OCI-LY1 (cell line): ENCODE results near the gene PNO1.

Source experiments
- H2AFZ ChIP-seq: fragments of 200-600 bp; sonication (generic), shearing (Covaris generic); 2 replicates; pipeline ENCODE4 v1.6.0; 2014; ENCODE audit warnings: antibody characterized with exemption, mild to moderate bottlenecking, low read length
- H3F3A ChIP-seq: fragments of 200-600 bp; sonication (generic), shearing (Covaris generic); 2 replicates; pipeline ENCODE4 v1.6.0; 2014; ENCODE audit warnings: mild to moderate bottlenecking, antibody characterized with exemption, low read length, moderate library complexity; ENCODE audit not compliant: insufficient read depth
- H3K27ac ChIP-seq: fragments of 200-600 bp; sonication (generic); 2 replicates; pipeline ENCODE4 v1.5.1; 2014; ENCODE audit warnings: low read length, mixed run types, mild to moderate bottlenecking, low read depth; ENCODE audit not compliant: poor library complexity, severe bottlenecking
- H3K27me3 ChIP-seq: fragments of 200-600 bp; sonication (generic); 2 replicates; pipeline ENCODE4 v1.6.0; 2014; ENCODE audit warnings: antibody characterized with exemption, mild to moderate bottlenecking, low read length, moderate library complexity; ENCODE audit not compliant: insufficient read depth
- H3K36me3 ChIP-seq: fragments of 200-600 bp; sonication (generic); 2 replicates; pipeline ENCODE4 v1.6.1; 2014; ENCODE audit warnings: mild to moderate bottlenecking, antibody characterized with exemption, low read length, moderate library complexity, mixed read lengths; ENCODE audit not compliant: insufficient read depth
- H3K4me1 ChIP-seq: fragments of 200-600 bp; sonication (generic); 2 replicates; pipeline ENCODE4 v1.5.1; 2014; ENCODE audit warnings: mild to moderate bottlenecking, low read length, moderate library complexity; ENCODE audit not compliant: insufficient read depth, severe bottlenecking
- H3K4me2 ChIP-seq: fragments of 200-600 bp; sonication (generic), shearing (Covaris generic); 2 replicates; pipeline ENCODE4 v1.6.1; 2014; ENCODE audit warnings: low read length
- H3K4me3 ChIP-seq: fragments of 200-600 bp; sonication (generic); 2 replicates; pipeline ENCODE4 v1.5.1; 2014; ENCODE audit warnings: low read length, low read depth, mild to moderate bottlenecking, mixed read lengths; ENCODE audit not compliant: poor library complexity, severe bottlenecking
- H3K79me2 ChIP-seq: fragments of 200-600 bp; shearing (Covaris generic); 2 replicates; pipeline ENCODE4 v1.6.1; 2016; ENCODE audit warnings: mixed run types, low read length, mixed read lengths; ENCODE audit not compliant: insufficient read depth
- H3K9ac ChIP-seq: fragments of 200-600 bp; sonication (generic), shearing (Covaris generic); 2 replicates; pipeline ENCODE4 v1.6.1; 2014; ENCODE audit warnings: mild to moderate bottlenecking, low read length, mixed read lengths
- H3K9me2 ChIP-seq: fragments of 200-600 bp; sonication (generic), shearing (Covaris generic); 2 replicates; pipeline ENCODE4 v1.6.1; 2014; ENCODE audit warnings: low read depth, mild to moderate bottlenecking, low read length, mixed read lengths
- H3K9me3 ChIP-seq: fragments of 200-600 bp; shearing (Covaris generic); 2 replicates; pipeline ENCODE4 v1.6.1; 2014; ENCODE audit warnings: low read length, mixed read lengths
- H4K20me1 ChIP-seq: fragments of 200-600 bp; sonication (generic), shearing (Covaris generic); 2 replicates; pipeline ENCODE4 v1.6.0; 2016; ENCODE audit warnings: mild to moderate bottlenecking, low read length; ENCODE audit not compliant: insufficient read depth
- CTCF ChIP-seq: fragments of 200-600 bp; sonication (generic), shearing (Covaris generic); IDR thresholded peaks from 2 replicates; pipeline ENCODE4 v1.5.1; 2017; ENCODE audit warnings: mild to moderate bottlenecking, antibody characterized with exemption, low read length, moderate library complexity, mixed read lengths
- EZH2 ChIP-seq: fragments of 200-600 bp; sonication (generic), shearing (Covaris generic); IDR thresholded peaks from 2 replicates; pipeline ENCODE4 v1.8.0; 2017; ENCODE audit warnings: borderline replicate concordance, mixed run types, mild to moderate bottlenecking, antibody characterized with exemption, low read length, moderate library complexity, mixed read lengths

Gene PNO1

GRCh38 chr2:68214381-68214780 is 56.7 kb downstream of the PNO1 start:
- TF ChIP-seq CTCF (no peak), EZH2 (no peak)
- Histone ChIP-seq H3K9me3 (no peaks in the 10 kb centered on the region), H3K9me2 (no peaks in the 10 kb centered on the region), H3F3A (no peaks in the 10 kb centered on the region), H3K4me1 (peaks cover 38% of the 10 kb centered on the region), H3K9ac (no peak overlapping the region), H3K79me2 (peaks cover 96% of the 10 kb centered on the region), H2AFZ (no peak overlapping the region), H3K36me3 (peaks cover 55% of the 10 kb centered on the region), H3K27ac (peak overlapping the region; percentile 15), H3K4me2 (peak overlapping the region; percentile 14; the same call in 1 of the 2 replicates), H4K20me1 (0 out of 2 replicates have a peak, but pooled peaks cover 3% of the 10 kb centered on the region), H3K4me3 (no peak overlapping the region), H3K27me3 (no peaks in the 10 kb centered on the region)

DNA sequence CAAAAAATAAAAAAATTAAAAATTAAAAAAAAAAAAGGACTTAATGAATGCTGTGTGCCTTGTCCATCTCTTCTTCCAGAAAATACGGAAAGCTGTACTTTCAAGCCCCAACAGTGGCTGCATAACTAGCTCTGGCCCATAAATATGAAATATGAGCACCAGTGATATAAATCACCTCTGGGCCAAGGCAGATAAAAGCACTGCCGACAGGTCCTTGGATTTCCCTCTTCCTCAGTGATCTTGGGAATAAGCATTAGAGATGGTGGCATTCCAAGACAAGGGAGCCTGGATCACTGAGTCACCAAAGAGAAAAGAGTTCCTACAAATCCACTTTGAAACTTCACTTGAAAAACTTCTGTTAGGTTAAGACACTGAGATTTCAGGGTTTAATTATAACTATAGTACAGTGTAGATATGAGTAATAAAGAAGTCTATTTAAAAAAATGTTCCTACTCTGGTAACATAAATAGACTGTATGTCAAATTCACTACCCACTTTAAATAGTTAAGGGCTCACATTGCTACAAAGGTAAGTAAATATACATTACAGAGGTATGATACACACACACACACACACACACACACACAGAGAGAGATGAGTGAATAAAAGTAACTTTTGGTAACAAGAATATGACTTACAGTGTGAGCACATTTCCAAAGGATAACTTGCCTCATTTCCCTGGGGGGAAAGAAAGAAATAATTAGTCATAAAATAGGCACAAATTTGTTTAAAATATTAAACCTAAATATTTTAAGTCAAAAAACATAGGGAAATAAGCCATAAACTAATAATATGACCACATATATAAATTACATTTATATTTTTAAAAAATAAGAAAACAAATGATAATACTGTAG is 59.0 kb downstream of the PNO1 start:
- Histone ChIP-seq H3K9ac (no peak overlapping the region), H3K4me3 (no peak overlapping the region), H3F3A (no peaks in the 10 kb centered on the region), H4K20me1 (0 out of 2 replicates have a peak, but pooled peaks cover 3% of the 10 kb centered on the region), H2AFZ (no peak overlapping the region), H3K36me3 (peaks cover 61% of the 10 kb centered on the region), H3K4me2 (no peak overlapping the region), H3K4me1 (peaks cover 50% of the 10 kb centered on the region), H3K27me3 (no peaks in the 10 kb centered on the region), H3K9me3 (0 out of 2 replicates have a peak, but pooled peaks cover 6% of the 10 kb centered on the region), H3K9me2 (no peaks in the 10 kb centered on the region), H3K79me2 (peaks cover 100% of the 10 kb centered on the region), H3K27ac (no peak overlapping the region)
- TF ChIP-seq CTCF, result no peak
- no peak for TF ChIP-seq EZH2

- H2AFZ ChIP-seq, result no peak overlapping the region
- H3K9me2 ChIP-seq, result no peaks in the 10 kb centered on the region
- no peak overlapping the region for H3K9ac ChIP-seq
- H3F3A ChIP-seq, result no peaks in the 10 kb centered on the region
- 0 out of 2 replicates have a peak, but pooled peaks cover 3% of the 10 kb centered on the region for H4K20me1 ChIP-seq
- H3K4me3 ChIP-seq, result no peak overlapping the region
- H3K79me2 ChIP-seq, result peaks cover 100% of the 10 kb centered on the region
- peaks cover 58% of the 10 kb centered on the region for H3K36me3 ChIP-seq
- no peak for TF ChIP-seq CTCF
- TF ChIP-seq EZH2, result no peak
- H3K9me3 ChIP-seq, result 0 out of 2 replicates have a peak, but pooled peaks cover 6% of the 10 kb centered on the region
- no peaks in the 10 kb centered on the region for H3K27me3 ChIP-seq
- no peak overlapping the region for H3K27ac ChIP-seq
- peaks cover 50% of the 10 kb centered on the region for H3K4me1 ChIP-seq
- H3K4me2 ChIP-seq, result 0 out of 2 replicates have a peak overlapping the region, but pooled peaks have one; percentile 11
Measured at GRCh38 chr2:68217729-68218128, 60.0 kb downstream of the PNO1 start.
